ENCODE results near the gene TAF1.

DNA sequence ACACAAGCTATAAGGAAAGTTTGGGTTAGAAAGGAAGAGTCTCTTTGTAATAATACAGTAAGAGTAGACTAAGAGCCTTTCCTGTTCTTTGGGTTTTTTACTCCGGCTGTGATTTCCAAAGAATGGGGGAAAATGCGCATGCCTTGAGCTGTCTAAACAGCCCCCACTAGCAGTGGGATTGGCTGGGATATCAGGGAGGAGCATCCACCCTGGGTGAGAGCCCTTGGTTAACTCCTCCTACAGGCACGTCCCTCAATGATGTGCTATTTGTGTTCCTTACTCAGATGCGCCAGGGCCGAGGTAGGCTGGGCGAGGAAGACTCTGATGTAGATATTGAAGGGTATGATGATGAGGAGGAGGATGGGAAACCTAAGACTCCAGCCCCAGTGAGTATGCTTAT lies 92.7 kb downstream of the TAF1 start:
- TF ChIP-seq, protein P1, sequence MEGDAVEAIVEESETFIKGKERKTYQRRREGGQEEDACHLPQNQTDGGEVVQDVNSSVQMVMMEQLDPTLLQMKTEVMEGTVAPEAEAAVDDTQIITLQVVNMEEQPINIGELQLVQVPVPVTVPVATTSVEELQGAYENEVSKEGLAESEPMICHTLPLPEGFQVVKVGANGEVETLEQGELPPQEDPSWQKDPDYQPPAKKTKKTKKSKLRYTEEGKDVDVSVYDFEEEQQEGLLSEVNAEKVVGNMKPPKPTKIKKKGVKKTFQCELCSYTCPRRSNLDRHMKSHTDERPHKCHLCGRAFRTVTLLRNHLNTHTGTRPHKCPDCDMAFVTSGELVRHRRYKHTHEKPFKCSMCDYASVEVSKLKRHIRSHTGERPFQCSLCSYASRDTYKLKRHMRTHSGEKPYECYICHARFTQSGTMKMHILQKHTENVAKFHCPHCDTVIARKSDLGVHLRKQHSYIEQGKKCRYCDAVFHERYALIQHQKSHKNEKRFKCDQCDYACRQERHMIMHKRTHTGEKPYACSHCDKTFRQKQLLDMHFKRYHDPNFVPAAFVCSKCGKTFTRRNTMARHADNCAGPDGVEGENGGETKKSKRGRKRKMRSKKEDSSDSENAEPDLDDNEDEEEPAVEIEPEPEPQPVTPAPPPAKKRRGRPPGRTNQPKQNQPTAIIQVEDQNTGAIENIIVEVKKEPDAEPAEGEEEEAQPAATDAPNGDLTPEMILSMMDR (IDR thresholded peaks at IDR 0.05) = no peak
- TF ChIP-seq POLR2A (IDR thresholded peaks at IDR 0.05) = no peak
